ENCODE results near the gene PRKAR1A.

- TF ChIP-seq, protein P1, sequence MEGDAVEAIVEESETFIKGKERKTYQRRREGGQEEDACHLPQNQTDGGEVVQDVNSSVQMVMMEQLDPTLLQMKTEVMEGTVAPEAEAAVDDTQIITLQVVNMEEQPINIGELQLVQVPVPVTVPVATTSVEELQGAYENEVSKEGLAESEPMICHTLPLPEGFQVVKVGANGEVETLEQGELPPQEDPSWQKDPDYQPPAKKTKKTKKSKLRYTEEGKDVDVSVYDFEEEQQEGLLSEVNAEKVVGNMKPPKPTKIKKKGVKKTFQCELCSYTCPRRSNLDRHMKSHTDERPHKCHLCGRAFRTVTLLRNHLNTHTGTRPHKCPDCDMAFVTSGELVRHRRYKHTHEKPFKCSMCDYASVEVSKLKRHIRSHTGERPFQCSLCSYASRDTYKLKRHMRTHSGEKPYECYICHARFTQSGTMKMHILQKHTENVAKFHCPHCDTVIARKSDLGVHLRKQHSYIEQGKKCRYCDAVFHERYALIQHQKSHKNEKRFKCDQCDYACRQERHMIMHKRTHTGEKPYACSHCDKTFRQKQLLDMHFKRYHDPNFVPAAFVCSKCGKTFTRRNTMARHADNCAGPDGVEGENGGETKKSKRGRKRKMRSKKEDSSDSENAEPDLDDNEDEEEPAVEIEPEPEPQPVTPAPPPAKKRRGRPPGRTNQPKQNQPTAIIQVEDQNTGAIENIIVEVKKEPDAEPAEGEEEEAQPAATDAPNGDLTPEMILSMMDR (IDR thresholded peaks at IDR 0.05): no peak
- TF ChIP-seq POLR2AphosphoS5 (IDR thresholded peaks at IDR 0.05): no peak
Observed at GRCh38 chr17:68566442-68566738, 54.2 kb downstream of the PRKAR1A start.

Measured in prostate gland (tissue), 2 donors.